ENCODE results near the gene LRIG3.
A peak's percentile ranks its signal among the peaks of the same experiment; 100 is the strongest.

The LRIG3 gene

GRCh38 chr12:58923781-58924180 lies 3.5 kb upstream of the LRIG3 start:
- no peak for DNase-seq (ENCODE audit: low read depth)
- no peak for TF ChIP-seq CTCF (conservative IDR thresholded peaks at IDR 0.05; ENCODE audit: low read depth, low read length)
- H3K4me3 ChIP-seq (ENCODE audit: low read depth, low read length): no peak overlapping the region

- DNase-seq (ENCODE audit: low read depth): peak; percentile 84
- no peak for TF ChIP-seq CTCF (conservative IDR thresholded peaks at IDR 0.05; ENCODE audit: low read depth, low read length)
These were observed 2.5 kb upstream of the LRIG3 start for GRCh38 chr12:58922849-58923248.

GRCh38 chr12:58920961-58921861 lies 907 bp upstream of the LRIG3 start:
- TF ChIP-seq CTCF (conservative IDR thresholded peaks at IDR 0.05; ENCODE audit: low read depth, low read length): no peak
- no peak for DNase-seq (ENCODE audit: low read depth)
- H3K4me3 ChIP-seq (ENCODE audit: low read depth, low read length): peak overlapping the region; percentile 89

More at GRCh38 chr12:58922849-58923248, 2.5 kb upstream of the LRIG3 start:
- no peak overlapping the region for H3K4me3 ChIP-seq (ENCODE audit: low read depth, low read length)

GRCh38 chr12:58919231-58920101 lies 838 bp downstream of the LRIG3 start:
- peak overlapping the region; percentile 89 for H3K4me3 ChIP-seq (ENCODE audit: low read depth, low read length)
- peak; percentile 71 for DNase-seq (ENCODE audit: low read depth)
- TF ChIP-seq CTCF (conservative IDR thresholded peaks at IDR 0.05; ENCODE audit: low read depth, low read length): no peak

GRCh38 chr12:58918469-58918844 lies 1.8 kb downstream of the LRIG3 start:
- TF ChIP-seq CTCF (conservative IDR thresholded peaks at IDR 0.05; ENCODE audit: low read depth, low read length): no peak
- no peak for DNase-seq (ENCODE audit: low read depth)
- H3K4me3 ChIP-seq (ENCODE audit: low read depth, low read length): peak overlapping the region; percentile 89

- TF ChIP-seq CTCF (conservative IDR thresholded peaks at IDR 0.05; ENCODE audit: low read depth, low read length): no peak
- H3K4me3 ChIP-seq (ENCODE audit: low read depth, low read length): peak overlapping the region; percentile 89
- peak; percentile 52 for DNase-seq (ENCODE audit: low read depth)
These were observed 2.4 kb downstream of the LRIG3 start for GRCh38 chr12:58917699-58918468.

Data from choroid plexus epithelial cell (primary cell).